ENCODE measurements around the gene AMDHD1.

Gene AMDHD1

GRCh38 chr12:95996034-95996658 is 53.0 kb downstream of the AMDHD1 start, which contains the start of gene HAL:
Gene HAL, minus strand, starts transcription at chr12:95996344. Its CDS starts 434 bp downstream, at chr12:95995910.
- peak; percentile 96 for DNase-seq

DNA sequence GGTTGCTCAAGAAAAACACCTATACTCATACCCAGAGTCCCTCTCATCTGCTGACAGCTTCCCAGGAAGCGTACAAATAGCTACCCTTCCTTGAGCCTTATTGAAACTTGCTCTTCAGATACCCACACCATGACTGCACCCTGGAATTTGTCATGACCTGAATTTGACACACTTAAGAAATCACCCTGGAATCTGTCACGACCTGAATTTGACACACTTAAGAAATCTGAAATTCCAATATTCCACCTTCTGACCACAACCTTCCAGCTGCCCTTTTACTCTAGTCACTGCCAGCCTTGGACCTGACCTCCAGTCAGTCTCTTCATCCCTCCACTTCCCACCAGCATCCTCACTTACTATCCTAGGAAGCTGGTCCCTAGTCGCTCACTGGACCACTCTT is 54.1 kb downstream of the AMDHD1 start:
- no peak for DNase-seq

DNA sequence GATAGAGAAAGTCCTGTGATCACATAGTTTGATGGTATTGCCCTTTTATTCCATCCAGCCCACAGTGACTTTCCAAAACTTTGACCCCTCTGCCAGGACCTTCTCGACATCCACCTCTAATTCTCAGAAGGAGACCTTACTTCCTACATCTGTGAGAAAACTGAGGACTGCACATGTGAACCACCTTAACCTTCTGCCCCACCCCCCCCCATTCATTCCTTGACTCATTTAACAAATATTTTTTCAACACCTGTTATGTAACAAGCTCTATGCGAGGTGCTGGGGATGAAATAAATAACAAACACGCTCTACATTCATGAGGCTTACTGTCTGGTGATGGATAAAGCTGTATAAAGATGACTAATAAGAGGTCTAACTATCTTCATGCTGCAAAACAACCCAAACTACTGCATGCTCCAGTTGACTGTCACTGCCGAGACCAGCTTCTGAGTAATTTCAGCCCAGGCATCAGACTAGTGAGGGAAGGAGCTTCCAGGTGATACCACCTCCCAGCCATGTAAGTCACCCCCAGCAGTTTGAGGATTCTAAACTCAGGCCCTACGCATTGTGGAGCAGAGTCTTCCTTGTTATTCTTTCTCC is 54.9 kb downstream of the AMDHD1 start:
- no peak for DNase-seq

DNA sequence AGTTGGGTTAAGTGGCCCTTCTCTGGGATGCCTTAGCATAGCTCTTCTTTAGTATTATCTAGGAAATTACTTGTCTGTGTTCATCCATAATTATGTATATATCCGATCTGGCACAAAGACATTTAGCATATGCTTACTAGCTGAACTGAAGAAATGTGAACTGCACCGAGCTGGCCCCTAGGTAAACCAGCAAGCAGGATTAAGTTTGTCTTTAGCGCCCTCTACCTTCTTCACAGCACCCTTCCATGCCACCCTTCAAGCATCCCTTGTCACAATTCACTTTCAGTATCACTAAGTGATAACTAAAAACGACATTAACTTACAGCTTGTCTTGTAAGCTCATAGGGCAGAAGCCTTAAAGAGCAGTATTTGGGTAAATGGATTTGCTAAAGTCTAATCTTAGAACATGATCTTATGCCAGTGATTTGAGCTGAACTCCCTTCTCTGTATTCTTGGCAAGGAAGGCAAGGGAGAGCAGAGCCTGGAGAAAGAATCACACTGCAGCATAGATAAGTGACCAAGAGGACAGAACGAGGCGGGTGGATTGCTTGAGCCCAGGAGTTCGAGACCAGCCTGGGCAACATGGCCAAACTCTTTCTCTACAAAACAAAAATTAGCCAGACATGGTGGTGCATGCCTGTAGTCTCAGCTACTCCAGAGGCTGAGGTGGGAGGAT is 55.6 kb downstream of the AMDHD1 start:
- peak; percentile 83 for DNase-seq

DNA sequence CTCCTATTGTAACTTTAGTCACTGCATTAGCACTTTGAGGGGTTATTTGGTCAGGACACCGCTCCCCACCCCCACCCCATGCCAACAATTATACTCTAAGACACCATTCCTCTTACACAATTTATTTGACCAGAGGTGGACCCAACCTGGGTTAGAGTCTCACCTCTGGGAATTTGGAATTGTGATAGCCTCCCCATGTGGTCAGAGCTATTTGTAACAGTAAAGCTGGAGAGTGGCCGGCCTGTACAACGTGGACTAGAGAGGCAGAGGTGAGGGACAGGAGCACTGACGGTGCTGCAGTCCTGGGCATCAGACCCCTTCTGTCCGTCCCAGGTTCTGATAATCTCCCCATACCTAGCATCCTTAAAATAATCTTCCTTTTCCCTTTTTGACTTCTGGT is 56.4 kb downstream of the AMDHD1 start:
- DNase-seq = no peak

- no peak for DNase-seq
Observed at GRCh38 chr12:96000858-96001257, 57.7 kb downstream of the AMDHD1 start.

- no peak for DNase-seq
Observed at GRCh38 chr12:96006727-96007126, 63.6 kb downstream of the AMDHD1 start.

DNA sequence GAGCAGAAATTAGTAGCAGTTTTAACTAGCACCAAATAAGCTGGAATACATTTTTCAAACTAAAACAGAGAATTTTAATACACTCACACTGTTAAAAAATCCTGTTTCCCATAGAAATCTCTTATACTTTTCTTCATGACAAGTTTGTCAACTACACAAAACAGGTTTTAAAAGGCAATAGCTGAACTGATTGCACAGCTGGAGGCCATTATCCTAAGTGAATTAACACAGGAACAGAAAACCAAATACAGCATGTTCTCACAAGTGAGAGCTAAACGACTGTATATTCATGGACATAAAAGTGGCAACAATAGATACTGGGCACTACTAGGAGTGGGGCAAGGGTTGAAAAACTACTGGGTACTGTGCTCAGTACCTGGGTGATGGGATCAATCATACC is 64.6 kb downstream of the AMDHD1 start:
- no peak for DNase-seq

GRCh38 chr12:96014943-96015599 is 71.9 kb downstream of the AMDHD1 start:
- DNase-seq = no peak

DNA sequence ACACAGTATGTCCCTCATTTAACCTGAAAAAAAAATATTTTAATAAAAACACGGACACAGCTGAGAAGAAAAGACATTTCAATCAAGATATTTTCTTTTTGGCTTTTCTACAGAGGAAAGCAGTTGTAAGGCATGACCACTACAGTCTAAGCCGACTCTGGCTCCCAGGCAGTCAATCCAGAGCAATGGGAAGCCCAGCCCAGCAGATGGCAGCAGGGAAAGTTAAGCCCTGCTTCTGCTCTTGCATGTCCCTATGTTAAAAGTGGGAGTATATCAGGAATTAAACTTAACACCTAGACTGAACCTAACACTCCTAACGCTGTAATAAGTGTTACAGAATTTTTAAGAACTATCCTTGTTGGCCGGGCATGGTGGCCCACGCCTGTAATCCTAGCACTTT is 72.5 kb downstream of the AMDHD1 start:
- peak; percentile 33 for DNase-seq

All from MV-4-11 (cell line).